Gastroesophageal sphincter (tissue), 3 donors: ENCODE measurements around the gene RPIA.

Source experiments
- POLR2A ChIP-seq, 2 donors: fragments of 450-650 bp; IDR thresholded peaks; one replicate each; pipeline ENCODE4 v1.6.1; 2017; ENCODE audit warnings: antibody characterized with exemption in 2 of 2, mild to moderate bottlenecking in 2 of 2, moderate library complexity in 1 of 2
- TF ChIP-seq, protein P1 (sequence below), 4 experiments: fragments of 200-600 bp in 2 of 4; fragments of 450-650 bp in 2 of 4; sonication (generic) in 1 of 4; IDR thresholded peaks; one replicate each; pipeline ENCODE4 v1.5.1; 2017 to 2019; ENCODE audit warnings: antibody characterized with exemption in 4 of 4, mild to moderate bottlenecking in 2 of 4, moderate library complexity in 2 of 4

DNA sequence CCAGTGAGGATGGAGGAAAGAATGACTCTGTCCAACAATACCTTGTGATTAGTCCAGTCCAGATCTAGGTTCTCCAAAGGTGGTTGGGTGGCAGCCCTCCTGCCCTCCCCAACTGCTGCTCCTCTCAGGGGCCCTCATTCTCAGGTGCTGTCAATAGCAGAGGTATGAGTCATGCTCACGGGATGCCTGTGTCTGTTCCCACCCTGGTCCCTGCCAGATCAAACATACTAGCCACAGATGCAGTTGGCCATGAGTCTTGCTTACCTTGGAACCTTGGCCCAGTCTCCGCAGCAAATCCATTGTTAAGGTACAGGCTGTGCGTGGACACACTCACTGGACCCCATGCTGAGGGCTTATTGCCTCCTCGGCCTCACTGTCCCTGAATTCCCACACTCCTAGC, 24.9 kb upstream of the RPIA start:
- TF ChIP-seq, protein P1, sequence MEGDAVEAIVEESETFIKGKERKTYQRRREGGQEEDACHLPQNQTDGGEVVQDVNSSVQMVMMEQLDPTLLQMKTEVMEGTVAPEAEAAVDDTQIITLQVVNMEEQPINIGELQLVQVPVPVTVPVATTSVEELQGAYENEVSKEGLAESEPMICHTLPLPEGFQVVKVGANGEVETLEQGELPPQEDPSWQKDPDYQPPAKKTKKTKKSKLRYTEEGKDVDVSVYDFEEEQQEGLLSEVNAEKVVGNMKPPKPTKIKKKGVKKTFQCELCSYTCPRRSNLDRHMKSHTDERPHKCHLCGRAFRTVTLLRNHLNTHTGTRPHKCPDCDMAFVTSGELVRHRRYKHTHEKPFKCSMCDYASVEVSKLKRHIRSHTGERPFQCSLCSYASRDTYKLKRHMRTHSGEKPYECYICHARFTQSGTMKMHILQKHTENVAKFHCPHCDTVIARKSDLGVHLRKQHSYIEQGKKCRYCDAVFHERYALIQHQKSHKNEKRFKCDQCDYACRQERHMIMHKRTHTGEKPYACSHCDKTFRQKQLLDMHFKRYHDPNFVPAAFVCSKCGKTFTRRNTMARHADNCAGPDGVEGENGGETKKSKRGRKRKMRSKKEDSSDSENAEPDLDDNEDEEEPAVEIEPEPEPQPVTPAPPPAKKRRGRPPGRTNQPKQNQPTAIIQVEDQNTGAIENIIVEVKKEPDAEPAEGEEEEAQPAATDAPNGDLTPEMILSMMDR (IDR thresholded peaks at IDR 0.05), result no peak
- no peak for TF ChIP-seq POLR2A (IDR thresholded peaks at IDR 0.05)
